ENCODE measurements around the gene CACNA2D4.

Gene CACNA2D4

DNA sequence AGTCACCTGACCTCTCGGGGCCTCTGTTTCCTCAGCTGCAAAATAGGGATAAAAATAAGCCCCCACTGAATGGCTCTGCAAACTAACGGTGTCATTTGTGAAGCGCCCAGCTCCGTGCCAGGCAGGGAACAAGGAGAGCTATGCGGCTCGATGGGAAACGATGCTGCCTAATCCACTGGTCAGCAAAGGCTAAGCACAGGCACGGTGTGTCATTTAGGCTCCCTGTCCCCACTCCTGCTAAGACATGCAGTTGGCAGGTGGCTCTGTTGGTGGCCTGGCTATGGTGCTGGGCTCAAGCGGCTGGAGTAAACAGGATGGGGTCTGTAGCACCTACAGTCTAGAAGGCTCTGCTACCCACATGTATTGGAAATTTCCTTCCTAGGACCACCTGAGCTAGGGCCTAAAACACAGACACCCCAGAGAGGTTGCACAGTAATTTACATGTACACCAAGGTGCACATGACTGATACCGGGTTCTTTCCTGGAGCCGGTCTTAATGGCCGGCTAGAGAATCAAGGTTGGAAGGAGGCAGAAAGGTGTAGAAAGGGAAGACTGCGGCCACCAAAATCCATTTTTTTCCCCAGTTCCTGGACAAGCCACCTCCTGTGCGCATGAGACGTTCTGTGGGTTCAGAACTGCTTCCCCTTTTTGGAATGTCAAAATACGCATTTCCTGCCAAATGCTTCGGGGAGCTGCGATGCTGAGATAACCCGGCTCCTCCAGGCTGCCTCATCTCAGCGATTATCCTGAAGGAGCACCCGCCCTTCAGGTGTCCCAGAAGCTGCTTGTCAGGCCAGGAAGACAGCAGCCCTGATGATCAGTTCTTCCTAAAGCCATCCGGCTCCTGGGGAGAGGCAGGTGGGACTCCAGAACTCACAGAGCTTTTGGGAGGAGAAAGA, 1.0 kb downstream of the CACNA2D4 start:
- no peak for DNase-seq

DNA sequence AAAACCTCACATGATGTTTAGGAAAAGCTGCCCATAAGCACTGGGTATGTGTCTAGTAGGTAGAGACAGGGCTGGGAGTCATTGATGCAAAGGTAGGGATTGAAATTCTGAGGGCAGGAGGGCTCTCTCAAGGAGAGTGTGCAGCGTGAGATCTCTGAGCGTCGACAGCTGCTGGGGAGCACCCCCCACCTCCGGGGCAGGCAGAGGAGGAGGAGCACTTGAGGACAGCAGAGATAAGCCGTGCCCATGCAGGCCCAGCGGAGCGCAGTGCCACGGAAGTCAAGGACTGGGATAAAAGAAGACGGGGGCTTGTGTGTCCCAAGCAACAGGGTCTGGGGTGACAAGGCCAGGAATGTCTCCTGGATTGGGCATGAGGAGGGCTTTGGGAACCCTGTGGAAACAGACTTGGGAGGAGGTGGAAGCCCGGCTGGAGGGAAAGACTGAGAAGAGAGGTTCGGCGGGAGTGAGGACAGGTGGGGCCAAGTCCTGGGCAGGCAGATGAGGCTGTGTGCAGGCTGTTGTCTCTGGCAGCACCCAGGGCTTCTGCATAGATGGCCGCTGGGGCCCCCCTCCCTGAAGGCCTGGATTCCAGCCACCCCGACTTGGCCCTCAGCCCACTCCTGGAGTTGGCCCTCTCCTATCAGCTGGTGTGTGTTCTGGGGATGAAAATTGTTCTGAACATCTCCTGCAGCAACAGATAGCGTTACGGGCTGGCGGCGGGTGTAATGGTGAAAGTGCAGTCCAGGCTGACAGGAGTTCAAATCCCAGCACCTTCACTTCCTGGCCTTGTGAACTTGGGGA, 1.9 kb downstream of the CACNA2D4 start:
- no peak for DNase-seq

DNA sequence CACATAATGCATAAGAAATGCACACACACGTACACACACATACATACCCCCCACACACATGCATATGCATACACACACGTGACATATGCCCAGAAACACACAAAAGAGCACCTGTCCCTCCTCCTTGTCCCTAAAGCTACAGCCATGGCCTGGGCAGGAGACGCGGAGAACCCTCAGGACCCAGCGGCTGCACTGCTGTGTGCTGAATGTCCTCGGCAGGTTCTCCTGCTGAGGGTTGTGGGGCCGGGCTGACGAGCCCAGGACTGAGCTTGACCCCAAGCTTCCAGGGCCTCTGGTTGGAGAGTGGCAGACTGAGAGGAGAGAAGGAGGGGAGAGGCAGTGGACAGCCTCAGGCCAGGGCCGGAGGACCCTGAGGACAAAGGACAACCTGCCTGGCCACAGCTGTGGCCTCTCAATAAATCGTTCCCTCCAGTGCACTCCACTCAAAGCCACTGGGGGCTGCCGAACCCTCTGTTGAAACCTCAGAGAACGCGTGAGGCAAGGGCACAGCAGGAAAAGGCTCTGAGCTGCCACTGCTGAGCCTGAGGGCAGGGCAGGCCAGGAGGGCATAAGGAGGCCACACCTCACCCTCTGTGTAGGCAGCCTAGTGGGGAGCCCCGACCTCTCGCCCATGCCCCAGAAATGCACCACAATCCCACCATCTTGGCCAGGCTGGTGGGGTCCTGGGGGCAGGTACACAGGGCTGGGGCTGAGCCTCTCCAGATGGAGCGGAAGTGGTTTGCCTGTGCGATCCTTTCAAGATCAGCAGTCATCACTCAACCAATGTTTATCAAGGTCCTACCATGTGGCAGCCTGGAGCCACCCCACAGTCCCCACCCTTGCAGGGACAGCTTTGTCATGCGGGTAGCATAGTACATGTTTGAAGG, 3.1 kb downstream of the CACNA2D4 start:
- no peak for DNase-seq

DNA sequence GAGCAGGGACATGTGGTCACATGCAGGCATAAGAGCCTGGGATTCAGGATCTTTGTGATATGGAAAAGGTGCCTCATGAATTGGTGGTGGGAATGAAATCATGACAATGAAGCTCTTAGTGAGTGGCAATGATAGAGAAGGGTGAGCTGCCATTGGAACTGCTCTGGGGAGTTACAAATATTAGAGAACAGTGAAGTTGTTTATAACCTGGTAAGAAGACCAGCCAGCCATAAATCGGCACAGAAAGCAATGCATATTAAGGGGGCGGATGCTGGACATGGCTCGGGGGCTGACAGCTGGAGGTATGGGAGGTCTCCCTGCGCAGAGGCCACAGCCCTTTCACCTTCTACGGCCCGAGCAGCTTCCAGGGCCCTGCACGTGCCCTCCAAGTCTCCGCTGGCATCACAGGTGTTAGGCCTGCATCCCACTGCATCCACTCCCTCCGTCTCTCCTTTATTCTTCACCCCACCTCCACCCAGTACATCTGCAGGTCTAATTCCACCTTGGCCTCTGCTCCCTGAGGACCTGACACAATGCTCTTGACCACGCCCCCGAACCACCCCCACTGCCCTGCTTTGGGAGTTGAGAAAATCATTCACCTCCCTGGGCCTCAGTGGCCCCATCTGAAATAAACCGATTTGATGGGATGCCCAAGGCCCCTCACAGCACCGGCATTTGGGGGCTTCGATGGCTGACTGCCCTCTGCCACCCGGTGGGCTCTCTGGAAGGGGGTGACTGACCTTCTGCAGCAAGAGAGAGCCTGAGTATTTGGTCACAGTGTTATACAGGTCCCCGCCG, 4.1 kb downstream of the CACNA2D4 start:
- DNase-seq = no peak

DNA sequence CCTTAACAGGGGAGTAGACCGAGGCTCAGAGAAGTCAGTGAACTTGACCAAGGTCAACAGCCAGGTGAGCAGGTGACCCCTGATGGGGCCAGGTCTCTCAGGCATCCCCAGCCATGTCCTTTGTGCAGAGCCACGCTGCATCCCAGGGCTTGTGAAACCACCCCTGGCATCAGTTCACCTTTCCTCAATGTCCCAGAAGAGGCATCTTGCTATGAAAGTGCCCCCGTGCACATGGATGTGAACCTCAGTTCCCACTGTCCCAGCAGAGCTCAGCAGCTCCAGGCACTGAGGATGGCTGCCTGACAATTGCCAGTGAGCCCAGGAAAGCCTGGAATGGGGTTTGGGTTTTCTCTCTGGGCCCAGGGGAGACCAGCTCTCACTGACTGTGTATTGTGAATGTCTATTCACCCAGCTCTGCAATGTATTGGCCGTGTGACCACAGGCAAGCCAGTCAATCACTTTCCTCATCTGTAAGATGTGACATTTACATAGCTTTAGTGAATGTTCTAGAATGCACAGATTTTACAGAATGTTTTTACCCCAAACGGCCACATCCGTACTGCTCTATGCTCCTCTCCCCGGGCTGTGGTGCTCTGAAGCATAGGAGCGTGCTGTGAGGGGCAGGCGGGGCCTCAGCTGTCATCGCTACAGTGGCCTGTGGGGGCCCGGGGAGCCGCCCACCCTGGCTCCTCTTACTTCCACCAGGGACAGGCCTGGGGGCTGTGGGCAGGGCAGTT, 4.9 kb downstream of the CACNA2D4 start:
- DNase-seq = no peak

DNA sequence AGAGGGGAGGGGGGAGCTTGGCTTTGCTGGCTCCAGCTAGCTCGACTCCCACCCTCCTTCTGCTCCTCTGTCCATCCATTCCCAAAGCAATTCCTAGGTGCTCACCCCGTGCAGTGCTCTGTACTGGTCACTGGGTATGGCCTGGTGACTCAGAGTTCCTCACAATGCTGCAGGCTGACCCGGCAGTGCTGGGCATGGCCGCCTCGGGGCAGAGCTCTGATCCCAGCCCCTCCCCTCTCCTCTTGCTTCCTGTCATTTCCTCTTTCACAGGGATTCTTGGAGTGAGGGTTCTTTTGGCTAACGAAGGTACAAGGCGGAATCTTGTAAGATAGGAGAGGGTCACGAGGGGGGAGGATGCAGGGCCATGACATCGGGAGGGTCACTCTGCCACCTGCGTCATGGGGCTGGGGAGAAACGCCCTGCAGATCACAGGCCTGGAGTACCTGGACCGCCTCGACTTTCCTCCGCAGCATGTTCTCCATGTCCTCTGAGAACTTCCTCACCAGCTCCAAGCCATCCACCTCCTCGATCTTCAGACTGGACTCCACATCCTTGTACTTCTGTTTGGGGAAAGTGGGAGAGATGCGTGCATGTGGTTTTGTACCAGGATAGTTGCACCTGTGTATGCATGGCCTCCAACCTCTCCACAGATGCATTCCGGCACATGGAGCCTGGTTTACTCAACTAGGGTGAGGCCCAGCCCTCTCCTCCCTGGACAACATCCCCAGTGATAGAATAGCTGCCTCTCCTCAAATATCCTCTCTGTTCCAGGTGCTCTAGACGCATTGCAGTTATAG, 5.7 kb downstream of the CACNA2D4 start:
- DNase-seq = no peak

DNA sequence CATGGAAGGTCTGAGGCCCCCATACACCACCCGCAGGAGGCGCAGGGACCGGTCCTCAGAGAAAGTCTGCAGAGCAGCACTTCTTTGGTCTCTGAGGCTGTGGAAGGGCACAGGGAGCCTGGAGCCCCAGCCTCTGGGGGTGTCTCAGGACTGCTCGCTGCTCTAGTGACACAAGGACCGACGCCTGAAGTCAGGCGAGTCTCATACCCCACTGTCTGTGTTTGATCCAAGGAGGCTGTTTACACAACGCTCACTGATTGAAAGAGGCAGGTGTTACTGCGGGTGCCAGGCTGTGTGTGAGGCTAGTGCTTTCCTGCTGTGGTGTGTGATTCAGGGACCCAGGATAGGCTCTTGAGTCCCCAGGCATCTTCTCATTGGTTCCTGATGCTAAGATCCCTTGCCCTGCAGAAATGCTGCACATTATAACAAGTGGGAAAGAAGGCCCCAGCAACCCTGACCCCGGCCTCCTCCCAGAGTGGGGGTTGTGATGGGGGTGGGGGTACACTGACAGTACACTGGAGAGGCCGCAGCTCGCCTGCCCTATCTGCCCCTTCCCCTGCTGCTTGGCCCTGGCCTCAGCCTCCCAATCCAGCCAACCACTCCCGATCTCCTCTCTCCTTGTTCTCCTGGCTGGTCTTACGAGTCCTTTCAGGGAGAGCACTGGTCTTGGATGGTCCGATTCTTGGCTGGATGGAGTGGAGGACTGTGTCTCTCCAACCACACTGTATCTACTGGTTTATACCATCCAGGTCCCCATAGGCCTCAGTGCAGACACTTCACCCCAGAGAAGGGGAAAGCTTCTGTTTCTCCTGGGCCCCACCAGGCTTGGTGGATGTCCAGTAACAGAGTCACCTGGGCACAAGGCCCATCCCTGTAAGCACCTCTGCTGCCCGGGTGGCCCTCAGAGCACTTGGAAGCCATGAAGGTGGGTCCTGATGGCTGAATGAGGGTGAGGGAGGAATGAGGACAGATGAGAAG, 6.6 kb downstream of the CACNA2D4 start:
- DNase-seq = peak; percentile 82

DNA sequence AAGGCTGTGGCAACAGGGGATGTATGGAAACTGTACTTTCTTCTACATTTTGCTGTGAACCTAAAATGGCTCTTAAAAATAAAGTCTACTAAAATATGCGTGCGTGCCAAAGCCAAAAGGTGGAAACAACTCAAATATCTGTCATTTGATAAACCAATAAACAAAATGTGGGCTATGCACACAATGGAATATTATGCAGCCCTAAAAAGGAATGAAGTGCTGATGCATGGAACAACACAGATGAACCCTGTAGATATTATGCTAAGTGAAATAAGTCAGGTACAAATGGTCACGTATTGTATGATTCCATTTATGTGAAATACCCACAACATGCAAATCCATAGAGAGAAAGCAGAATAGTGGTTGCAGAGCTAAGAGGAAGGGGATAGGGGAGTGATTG, 8.0 kb downstream of the CACNA2D4 start:
- no peak for DNase-seq

DNA sequence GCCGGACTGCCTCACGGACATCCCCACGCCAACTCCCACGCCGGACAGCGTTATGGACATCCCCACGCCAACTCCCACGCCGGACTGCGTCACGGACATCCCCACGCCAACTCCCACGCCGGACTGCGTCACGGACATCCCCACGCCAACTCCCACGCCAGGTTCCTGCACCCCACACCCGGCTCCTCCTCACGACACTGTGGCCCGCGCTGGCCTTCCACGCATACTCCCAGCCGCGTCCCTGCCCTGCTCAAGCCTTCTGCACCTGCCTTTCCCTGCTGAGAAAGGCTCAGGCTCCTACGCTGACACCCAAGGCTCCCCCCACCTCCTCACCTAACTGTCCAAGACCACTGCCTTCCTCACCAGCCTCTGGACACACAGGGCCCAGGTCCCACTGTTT, 9.7 kb downstream of the CACNA2D4 start:
- DNase-seq = no peak

DNA sequence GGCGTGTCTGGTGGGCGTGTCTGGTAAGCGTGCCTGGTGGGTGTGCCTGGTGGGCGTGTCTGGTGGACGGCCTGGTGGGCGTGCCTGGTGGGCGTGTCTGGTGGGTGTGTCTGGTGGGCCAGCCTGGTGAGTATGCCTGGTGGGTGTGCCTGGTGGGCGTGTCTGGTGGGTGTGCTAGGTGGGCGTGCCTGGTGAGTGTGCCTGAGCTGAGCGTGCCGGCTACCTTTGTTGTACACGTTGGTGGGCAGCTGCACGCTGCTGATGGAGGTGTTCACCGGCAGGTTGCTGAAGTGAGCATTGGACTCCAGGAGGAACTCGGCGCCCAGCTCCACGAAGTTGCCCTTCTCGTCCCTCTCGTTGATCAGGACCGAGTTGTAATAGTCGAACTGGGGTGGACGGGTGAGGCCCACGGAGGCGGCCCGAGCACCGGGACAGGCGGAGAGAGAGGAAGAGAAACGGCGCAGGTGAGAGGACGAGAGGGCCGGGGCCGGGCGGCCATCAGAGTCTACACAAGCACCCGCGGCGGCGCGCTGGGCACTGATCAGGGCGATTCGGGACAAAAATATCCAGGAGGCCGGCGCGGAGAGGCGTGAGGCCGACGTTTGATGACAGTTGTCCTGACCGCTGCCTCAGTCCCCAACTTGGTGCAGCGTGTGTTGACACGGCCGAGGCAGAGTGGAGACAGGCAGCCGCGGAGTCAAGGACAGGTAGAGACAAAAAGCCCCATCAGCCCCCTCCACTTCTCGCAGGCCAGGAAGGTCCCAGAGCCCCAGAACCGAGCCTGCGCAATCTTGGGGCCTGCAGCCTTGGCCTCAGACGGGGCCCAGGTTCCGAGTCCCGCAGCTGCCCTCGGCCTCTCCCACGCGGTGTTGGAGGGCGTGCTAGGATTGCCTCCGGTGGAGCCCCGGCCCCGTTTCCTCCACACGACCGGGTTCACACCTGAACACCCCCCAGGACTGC, 10.5 kb downstream of the CACNA2D4 start:
- peak; percentile 56 for DNase-seq

DNA sequence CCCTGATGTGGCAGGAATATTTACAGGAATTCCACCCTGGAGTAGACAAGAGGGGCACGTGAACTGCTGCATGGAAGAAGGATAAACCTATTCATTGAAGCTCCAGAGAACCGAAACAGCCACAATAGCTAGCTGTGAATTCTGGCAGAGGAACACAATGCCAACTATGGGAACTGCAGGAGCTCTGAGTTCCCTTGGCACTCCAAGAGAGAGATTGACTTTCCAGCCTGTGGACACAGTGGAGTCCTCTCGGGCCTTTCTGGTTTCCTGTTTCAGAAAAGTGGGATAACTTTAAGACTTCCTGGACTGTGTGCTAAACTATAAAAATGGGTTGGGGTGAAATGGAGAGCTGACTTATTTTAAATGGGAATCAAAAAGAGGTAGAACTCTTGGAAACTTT, 11.9 kb downstream of the CACNA2D4 start:
- no peak for DNase-seq

DNA sequence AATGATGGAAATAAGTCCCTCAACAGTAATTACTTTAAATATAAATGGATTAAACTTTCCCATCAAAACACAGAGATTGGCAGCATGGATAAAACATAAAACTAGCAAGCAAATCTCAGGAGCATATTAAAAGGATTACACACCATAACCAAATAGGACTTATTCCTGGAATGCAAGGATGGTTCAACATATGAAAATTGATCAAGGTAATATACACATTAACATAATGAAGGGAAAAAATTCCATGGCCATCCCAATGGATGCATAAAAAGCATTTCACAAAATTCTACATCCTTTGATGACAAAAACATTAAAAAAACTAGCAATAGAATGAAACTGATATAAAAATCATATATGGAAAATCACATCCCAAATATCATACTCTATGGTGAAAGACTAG, 13.6 kb downstream of the CACNA2D4 start:
- DNase-seq = no peak

DNA sequence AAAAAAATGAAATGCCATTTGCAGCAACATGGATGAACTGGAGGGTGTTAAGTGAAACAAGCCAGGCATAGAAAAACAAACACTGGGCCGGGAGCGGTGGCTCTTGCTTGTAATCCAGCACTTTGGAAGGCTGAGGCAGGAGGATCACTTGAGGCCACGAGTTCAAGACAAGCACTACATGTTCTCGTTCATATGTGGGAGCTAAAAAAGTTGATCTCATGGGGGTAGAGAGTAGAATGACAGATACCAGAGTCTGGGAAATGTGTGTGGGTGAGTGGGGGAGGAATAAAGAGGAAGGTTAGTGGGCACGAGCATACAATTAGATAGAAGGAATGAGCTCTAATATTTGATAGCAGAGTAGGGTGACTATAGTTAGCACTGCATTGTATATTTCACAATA, 21.5 kb downstream of the CACNA2D4 start:
- no peak for DNase-seq

DNA sequence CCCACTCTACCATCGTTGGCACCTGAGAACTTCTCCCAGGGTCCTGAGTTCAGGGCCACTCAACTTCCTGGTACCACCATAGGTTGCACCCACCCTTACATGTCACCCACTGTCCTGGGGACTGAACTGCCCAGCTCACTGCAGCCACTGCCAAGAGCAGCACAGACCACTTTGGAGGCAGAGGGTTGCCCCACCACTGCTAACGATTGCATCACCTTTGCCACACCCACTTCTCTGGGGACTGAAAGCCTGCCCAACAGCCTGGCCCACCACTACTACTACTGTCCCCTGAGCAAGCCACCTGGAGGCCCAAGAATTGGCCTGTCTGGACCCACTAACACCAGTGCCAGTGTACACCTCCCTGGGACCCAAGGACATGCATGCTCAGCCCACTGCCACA, 27.6 kb downstream of the CACNA2D4 start:
- no peak for DNase-seq

DNA sequence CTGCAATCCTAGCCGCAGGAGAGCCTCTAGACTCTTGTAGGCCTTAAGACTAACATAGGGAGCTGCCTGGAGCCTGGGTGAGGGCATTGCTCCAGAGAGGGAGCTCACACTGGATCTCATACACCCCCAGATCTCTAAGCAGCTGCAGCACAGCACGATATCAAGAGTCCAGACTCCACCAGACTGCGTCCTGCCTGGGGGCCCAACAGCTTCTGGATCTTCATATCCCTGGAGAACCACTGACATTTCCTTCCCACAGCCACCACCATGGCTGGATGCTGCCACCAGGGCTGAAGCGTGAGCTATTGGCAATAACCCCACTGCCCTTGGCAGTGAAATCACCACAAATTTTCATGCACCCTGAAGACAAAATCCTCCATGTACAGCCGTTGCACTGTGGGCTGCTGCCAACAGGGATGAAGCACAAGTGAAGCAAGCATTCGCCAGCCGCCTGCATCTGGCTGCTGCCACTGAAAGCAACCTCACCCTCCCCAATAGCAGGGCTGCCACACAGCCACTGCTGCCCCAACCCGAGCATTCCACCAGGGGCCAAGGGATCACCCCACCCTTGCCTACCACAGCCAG, 28.2 kb downstream of the CACNA2D4 start:
- no peak for DNase-seq

DNA sequence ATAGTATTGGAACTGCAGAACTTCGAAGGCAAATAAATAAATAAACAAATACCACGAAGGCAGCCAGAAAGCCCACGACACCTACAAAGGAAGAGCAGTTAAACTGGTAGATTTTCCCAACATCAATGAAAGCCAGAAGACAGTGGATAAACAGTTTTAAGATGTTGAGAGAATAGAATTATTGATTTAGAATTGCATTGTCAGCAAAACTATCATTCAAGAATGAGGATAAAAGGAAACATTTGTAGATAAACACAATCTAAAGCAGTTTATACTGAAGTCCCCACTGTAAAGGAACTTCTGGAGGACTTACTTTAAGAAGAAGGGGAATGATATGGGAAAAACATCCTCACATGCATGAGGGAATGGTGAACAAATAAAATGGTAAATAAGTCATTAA, 29.5 kb downstream of the CACNA2D4 start:
- no peak for DNase-seq

DNA sequence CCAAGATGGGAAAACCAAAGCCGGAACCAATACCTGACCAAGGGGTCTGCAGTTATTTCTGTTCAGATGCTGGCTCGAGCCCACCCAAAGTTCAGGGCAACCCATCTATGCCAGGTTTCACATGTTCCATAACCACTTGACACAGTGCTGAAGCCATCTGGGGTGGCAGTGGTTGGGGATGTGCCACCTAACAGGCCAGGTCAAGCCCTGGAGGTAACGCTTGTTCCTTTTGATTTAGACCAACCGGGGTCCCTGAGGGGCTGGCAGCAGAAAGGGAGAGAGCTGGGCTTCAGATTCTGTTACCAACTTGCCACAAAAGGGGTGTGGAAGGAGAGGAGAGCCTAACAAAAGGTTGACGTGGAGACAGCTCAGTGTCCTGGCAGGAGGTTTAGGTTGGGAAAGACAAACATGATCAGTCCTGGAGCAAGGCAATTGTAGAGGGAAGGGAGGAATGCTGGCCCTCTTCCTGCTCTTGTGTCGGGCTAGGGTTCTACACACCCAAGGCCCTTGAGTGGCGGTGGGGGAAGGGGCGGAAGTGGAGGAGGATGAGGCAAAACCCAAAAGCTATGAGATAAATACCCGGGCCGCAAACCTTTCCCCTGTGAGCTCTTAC, 31.9 kb downstream of the CACNA2D4 start:
- DNase-seq = no peak
